Stomach smooth muscle (tissue), 2 donors: ENCODE measurements around the gene SNURF.
A peak's percentile ranks its signal among the peaks of the same experiment; 100 is the strongest.
"Not testable (repeated sequence)": the region's sequence is repeated elsewhere in the genome, so short reads cannot be mapped to it uniquely, and the experiment has no call there.

Experiments used
- H3K27ac ChIP-seq: one replicate; pipeline ENCODE4 v1.7.0; 2013; ENCODE audit warnings: mild to moderate bottlenecking, low read length, inconsistent platforms
- H3K27me3 ChIP-seq, 2 donors: one replicate each; pipeline ENCODE4 v1.7.0; 2013; ENCODE audit warnings: low read length in 2 of 2; ENCODE audit not compliant: insufficient read depth in 2 of 2, control insufficient read depth in 1 of 2
- H3K36me3 ChIP-seq, 2 donors: one replicate each; pipeline ENCODE4 v1.7.0; 2013; ENCODE audit warnings: low read length in 2 of 2; ENCODE audit not compliant: control insufficient read depth in 2 of 2, insufficient read depth in 2 of 2
- H3K4me1 ChIP-seq: one replicate; pipeline ENCODE4 v1.7.0; 2013; ENCODE audit warnings: low read length; ENCODE audit not compliant: control insufficient read depth, insufficient read depth
- H3K4me3 ChIP-seq, 2 donors: one replicate each; pipeline ENCODE4 v1.7.0; 2013; ENCODE audit warnings: low read length in 2 of 2
- H3K9ac ChIP-seq, 2 donors: one replicate each; pipeline ENCODE4 v1.7.0; 2013; ENCODE audit warnings: low read length in 2 of 2, mild to moderate bottlenecking in 1 of 2
- H3K9me3 ChIP-seq, 2 donors: one replicate each; pipeline ENCODE4 v1.7.0; 2013; ENCODE audit warnings: low read length in 2 of 2; ENCODE audit not compliant: control insufficient read depth in 2 of 2
- donor health status: healthy.
- donor health status: Pancreatic carcinoma.

SNURF gene, protein sequence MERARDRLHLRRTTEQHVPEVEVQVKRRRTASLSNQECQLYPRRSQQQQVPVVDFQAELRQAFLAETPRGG

GRCh38 chr15:24954783-24955530 lies at the start of gene SNURF, which contains the start of gene SNRPN:
Gene SNURF, plus strand, starts transcription at chr15:24954987. Its CDS starts 62 bp downstream, at chr15:24955049.
Gene SNRPN, plus strand, starts transcription at chr15:24954987. Its CDS starts 19,467 bp downstream, at chr15:24974454.
- Histone ChIP-seq H3K4me1 (no peaks in the 10 kb centered on the region), H3K4me3 (peak within 1 kb of the TSS; percentile 87 to 91), H3K36me3 (no peaks in the 10 kb centered on the region), H3K9me3 (no peaks in the 10 kb centered on the region), H3K27me3 (no peaks in the 10 kb centered on the region), H3K27ac (peak within 1 kb of the TSS; percentile 87), H3K9ac (peak within 1 kb of the TSS; percentile 73 to 85)

- H3K9ac ChIP-seq: no peak overlapping the region
- H3K27me3 ChIP-seq: no peaks in the 10 kb centered on the region
- H3K4me3 ChIP-seq: no peak overlapping the region
- H3K27ac ChIP-seq: no peak overlapping the region
- H3K4me1 ChIP-seq: no peaks in the 10 kb centered on the region
- H3K9me3 ChIP-seq: peaks cover 0 to 3% of the 10 kb centered on the region in 2 donors
- H3K36me3 ChIP-seq: peaks cover 0 to under 1% of the 10 kb centered on the region in 2 donors
These were observed 38.3 kb upstream of the SNURF start for GRCh38 chr15:24916305-24917009.

GRCh38 chr15:24917431-24917830 lies 37.4 kb upstream of the SNURF start:
- H3K9me3 ChIP-seq: no peaks in the 10 kb centered on the region

DNA sequence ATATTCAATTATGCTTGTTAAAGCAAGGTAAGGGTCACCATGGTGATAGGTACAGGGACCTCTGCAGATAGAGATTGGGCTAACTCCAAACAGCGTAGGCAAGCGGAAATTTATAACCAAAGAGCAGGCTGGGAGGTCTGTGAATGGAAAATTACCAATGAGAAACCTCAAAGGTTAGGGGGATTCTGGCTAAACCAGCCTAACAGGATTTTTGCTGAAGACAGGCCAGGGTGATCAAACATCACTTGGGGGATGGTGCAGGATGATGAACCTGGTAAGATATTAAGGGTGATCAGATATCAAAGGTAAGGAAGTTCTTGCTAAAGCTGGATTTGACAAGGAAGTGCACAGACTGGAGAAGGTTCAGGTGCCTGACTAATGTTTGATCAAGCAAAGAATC lies 35.3 kb upstream of the SNURF start:
- Histone ChIP-seq H3K36me3 (peaks cover 0 to 2% of the 10 kb centered on the region in 2 donors), H3K9ac (no peak overlapping the region), H3K9me3 (no peaks in the 10 kb centered on the region), H3K27me3 (no peaks in the 10 kb centered on the region), H3K27ac (no peak overlapping the region), H3K4me3 (no peak overlapping the region), H3K4me1 (peaks cover 3% of the 10 kb centered on the region)

More at GRCh38 chr15:24917431-24917830, 37.4 kb upstream of the SNURF start:
- Histone ChIP-seq H3K36me3 (peaks cover 0 to 2% of the 10 kb centered on the region in 2 donors), H3K9ac (no peak overlapping the region), H3K27me3 (no peaks in the 10 kb centered on the region), H3K4me1 (no peaks in the 10 kb centered on the region), H3K4me3 (no peak overlapping the region), H3K27ac (no peak overlapping the region)

- not testable (repeated sequence) for H3K27me3 ChIP-seq, H3K4me3 ChIP-seq, H3K27ac ChIP-seq, H3K36me3 ChIP-seq, H3K4me1 ChIP-seq, H3K9me3 ChIP-seq, H3K9ac ChIP-seq
These were observed 32.0 kb upstream of the SNURF start for GRCh38 chr15:24922781-24923180.

- Histone ChIP-seq H3K9ac (no peak overlapping the region), H3K4me3 (no peak overlapping the region), H3K4me1 (peaks cover 8% of the 10 kb centered on the region), H3K27ac (no peak overlapping the region), H3K9me3 (peaks cover 0 to 2% of the 10 kb centered on the region in 2 donors), H3K27me3 (no peaks in the 10 kb centered on the region), H3K36me3 (peaks cover 0 to 2% of the 10 kb centered on the region in 2 donors)
These were observed 30.6 kb upstream of the SNURF start for GRCh38 chr15:24924153-24924552.

DNA sequence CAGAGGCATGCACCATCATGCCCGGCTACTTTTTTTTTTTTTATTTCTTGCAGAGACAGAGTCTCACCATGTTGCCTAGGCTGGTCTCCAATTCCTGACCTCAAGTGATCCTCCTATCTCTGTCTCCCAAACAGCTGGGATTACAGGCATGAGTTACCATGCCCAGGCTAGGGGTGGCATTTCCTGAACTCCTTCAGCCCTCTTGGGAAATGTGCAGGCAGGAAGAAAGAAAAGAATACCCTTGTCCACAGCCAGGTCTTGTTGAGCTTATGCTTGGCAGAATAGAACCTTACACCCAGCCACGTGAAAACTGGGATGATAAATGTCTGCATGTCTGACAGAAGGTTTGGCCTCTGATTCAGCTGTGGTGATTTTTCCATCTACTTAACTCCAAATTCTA lies 30.2 kb upstream of the SNURF start:
- no peaks in the 10 kb centered on the region for H3K27me3 ChIP-seq
- no peak overlapping the region for H3K9ac ChIP-seq
- no peak overlapping the region for H3K4me3 ChIP-seq
- H3K27ac ChIP-seq: no peak overlapping the region
- H3K9me3 ChIP-seq: peaks cover 0 to 2% of the 10 kb centered on the region in 2 donors
- peaks cover 0 to 2% of the 10 kb centered on the region in 2 donors for H3K36me3 ChIP-seq
- peaks cover 8% of the 10 kb centered on the region for H3K4me1 ChIP-seq

GRCh38 chr15:24931874-24932732 lies 22.7 kb upstream of the SNURF start:
- not testable (repeated sequence) for H3K9me3 ChIP-seq, H3K4me3 ChIP-seq, H3K4me1 ChIP-seq, H3K27me3 ChIP-seq, H3K9ac ChIP-seq, H3K36me3 ChIP-seq, H3K27ac ChIP-seq

DNA sequence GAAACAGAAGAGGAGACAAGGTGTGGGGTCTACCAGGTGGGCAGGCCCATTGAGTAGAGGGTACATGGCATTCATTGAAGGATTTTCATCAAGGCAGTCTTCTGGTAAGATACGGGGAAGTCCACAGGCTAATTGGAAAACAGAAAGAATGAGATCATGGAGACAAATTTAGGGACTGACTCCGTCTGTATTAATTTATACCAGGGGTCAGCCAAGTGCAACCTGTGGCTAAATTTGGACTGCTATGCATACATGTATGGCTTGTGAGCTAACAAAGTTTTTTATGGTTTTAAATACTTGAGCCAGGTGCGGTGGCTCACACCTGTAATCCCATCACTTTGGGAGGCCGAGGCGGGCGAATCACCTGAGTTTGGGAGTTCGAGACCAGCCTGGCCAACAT lies 21.1 kb upstream of the SNURF start:
- Histone ChIP-seq H3K4me3 (no peak overlapping the region), H3K27me3 (no peaks in the 10 kb centered on the region), H3K9me3 (no peaks in the 10 kb centered on the region), H3K36me3 (no peaks in the 10 kb centered on the region), H3K9ac (no peak overlapping the region), H3K27ac (no peak overlapping the region), H3K4me1 (peaks cover 5% of the 10 kb centered on the region)

DNA sequence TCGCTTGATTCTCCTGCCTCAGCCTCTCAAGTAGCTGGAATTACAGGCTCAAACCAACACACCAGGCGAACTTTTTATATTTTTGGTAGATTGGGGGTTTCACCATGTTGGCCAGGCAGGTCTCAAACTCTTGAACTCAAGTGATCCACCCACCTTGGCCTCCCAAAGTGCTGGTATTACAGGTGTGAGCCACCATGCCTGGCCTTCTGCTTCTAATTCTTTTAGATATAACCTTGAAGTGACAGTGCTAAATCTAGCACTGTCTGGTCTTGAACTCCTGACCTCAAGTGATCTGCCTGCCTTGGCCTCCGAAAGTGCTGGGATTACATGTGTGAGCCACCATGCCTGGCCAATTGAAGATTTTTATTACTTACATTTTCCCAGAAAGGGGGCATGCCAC lies 16.6 kb upstream of the SNURF start:
- not testable (repeated sequence) for H3K9ac ChIP-seq

More for the DNA sequence above, 16.6 kb upstream of the SNURF start:
- not testable (repeated sequence) for H3K9me3 ChIP-seq, H3K4me3 ChIP-seq, H3K27ac ChIP-seq, H3K36me3 ChIP-seq, H3K27me3 ChIP-seq, H3K4me1 ChIP-seq
